Liver (tissue), 9 donors: ENCODE measurements around the gene PLPP2. TPM values are rescaled to one million over a fixed set of nuclear protein-coding genes. Genes with fewer than 3 reads are reported as not detected.
"Not testable (repeated sequence)": the region's sequence is repeated elsewhere in the genome, so short reads cannot be mapped to it uniquely, and the experiment has no call there.

ENCODE experiments used
- DNase-seq: peaks from one replicate; pipeline ENCODE4 v3.0.0-alpha.2; 2017; ENCODE audit warnings: low spot score
- H3K27ac ChIP-seq, 2 donors: one replicate each; pipeline ENCODE4 v1.7.0; 2013; ENCODE audit warnings: inconsistent platforms in 2 of 2, low read length in 2 of 2, control low read depth in 1 of 2, low read depth in 1 of 2, mild to moderate bottlenecking in 1 of 2
- H3K27me3 ChIP-seq, 4 donors: one replicate each; pipeline versions ENCODE4 v1.6.1 to v1.7.0; 2013; ENCODE audit warnings: low read length in 3 of 4, inconsistent platforms in 1 of 4, mild to moderate bottlenecking in 1 of 4, moderate library complexity in 1 of 4; ENCODE audit not compliant: control insufficient read depth in 4 of 4, insufficient read depth in 4 of 4
- H3K36me3 ChIP-seq, 4 donors: one replicate each; pipeline versions ENCODE4 v1.6.1 to v1.7.0; 2013; ENCODE audit warnings: low read length in 3 of 4, mild to moderate bottlenecking in 3 of 4, low read depth in 1 of 4, moderate library complexity in 1 of 4; ENCODE audit not compliant: control insufficient read depth in 4 of 4, insufficient read depth in 3 of 4
- H3K4me1 ChIP-seq, 4 donors: one replicate each; pipeline versions ENCODE4 v1.6.1 to v1.7.0; 2013; ENCODE audit warnings: low read length in 3 of 4, mild to moderate bottlenecking in 3 of 4, moderate library complexity in 1 of 4; ENCODE audit not compliant: control insufficient read depth in 4 of 4, insufficient read depth in 4 of 4
- H3K4me3 ChIP-seq, 3 donors: one replicate each; pipeline versions ENCODE4 v1.6.1 to v1.7.0; 2013; ENCODE audit warnings: low read length in 3 of 3, control low read depth in 1 of 3, low read depth in 1 of 3, mild to moderate bottlenecking in 1 of 3
- H3K9ac ChIP-seq, 2 donors: one replicate each; pipeline ENCODE4 v1.7.0; 2013; ENCODE audit warnings: low read length in 2 of 2, mild to moderate bottlenecking in 2 of 2, moderate library complexity in 2 of 2, control low read depth in 1 of 2, low read depth in 1 of 2
- H3K9me3 ChIP-seq, 4 donors: one replicate each; pipeline versions ENCODE4 v1.6.1 to v1.7.0; 2013; ENCODE audit warnings: low read length in 3 of 4; ENCODE audit not compliant: control insufficient read depth in 4 of 4
- EGR1 ChIP-seq, 2 donors: IDR thresholded peaks; 2 replicates each; pipeline ENCODE4 v1.6.1; 2016 to 2018; ENCODE audit warnings: antibody characterized with exemption in 2 of 2, low read depth in 2 of 2
- FOXA1 ChIP-seq: IDR thresholded peaks from 2 replicates; pipeline ENCODE4 v1.6.1; 2016; ENCODE audit warnings: antibody characterized with exemption
- FOXA2 ChIP-seq: IDR thresholded peaks from 2 replicates; pipeline ENCODE4 v1.6.1; 2016; ENCODE audit warnings: antibody characterized with exemption
- GABPA ChIP-seq, 2 donors: IDR thresholded peaks in 1 of 2; conservative IDR thresholded peaks in 1 of 2; 2 replicates each; pipeline ENCODE4 v1.6.1; 2016; ENCODE audit warnings: antibody characterized with exemption in 2 of 2, mild to moderate bottlenecking in 1 of 2, moderate library complexity in 1 of 2
- HNF4A ChIP-seq, 2 donors: conservative IDR thresholded peaks; 2 replicates each; pipeline ENCODE4 v1.6.1; 2016; ENCODE audit warnings: antibody characterized with exemption in 2 of 2, mild to moderate bottlenecking in 2 of 2
- HNF4G ChIP-seq: IDR thresholded peaks from 2 replicates; pipeline ENCODE4 v1.6.1; 2016; ENCODE audit warnings: antibody characterized with exemption
- JUND ChIP-seq, 2 donors: IDR thresholded peaks; 2 replicates each; pipeline ENCODE4 v1.6.1; 2016; ENCODE audit warnings: antibody characterized with exemption in 2 of 2
- NR2F2 ChIP-seq: IDR thresholded peaks from 2 replicates; pipeline ENCODE4 v1.6.1; 2016; ENCODE audit warnings: antibody characterized with exemption
- RAD21 ChIP-seq, 2 donors: IDR thresholded peaks; 2 replicates each; pipeline ENCODE4 v1.6.1; 2016; ENCODE audit warnings: antibody characterized with exemption in 2 of 2, mild to moderate bottlenecking in 2 of 2
- RXRA ChIP-seq, 2 donors: IDR thresholded peaks; 2 replicates each; pipeline ENCODE4 v1.6.1; 2017 to 2018; ENCODE audit warnings: antibody characterized with exemption in 2 of 2, mild to moderate bottlenecking in 1 of 2
- SP1 ChIP-seq: IDR thresholded peaks from 2 replicates; pipeline ENCODE4 v1.6.1; 2018; ENCODE audit warnings: antibody characterized with exemption, mild to moderate bottlenecking
- TAF1 ChIP-seq: conservative IDR thresholded peaks from 2 replicates; pipeline ENCODE4 v1.6.1; 2016; ENCODE audit warnings: antibody characterized with exemption, mild to moderate bottlenecking
- YY1 ChIP-seq: IDR thresholded peaks from 2 replicates; pipeline ENCODE4 v1.6.1; 2016; ENCODE audit warnings: antibody characterized with exemption, mild to moderate bottlenecking
- WGBS: extraction: QIAGEN DNeasy Blood & Tissue Kit; methylation state at CpG from one replicate; pipeline ENCODE4 v1.1.7; 2013; 5-methylcytosine and 5-hydroxymethylcytosine counted together
- polyA plus RNA-seq, 2 donors: library from polyadenylated mRNA; stranded (reverse) in 1 of 2; unstranded in 1 of 2; fragments of 200-250 nt in 1 of 2; fragments of >200 nt in 1 of 2; fragmentation: Nextera tagmentation in 1 of 2; extraction: Ambion mirVana in 1 of 2; gene quantifications; one replicate each; pipeline versions ENCODE4 v1.2.1 to v1.2.3, GENCODE V29; 2013 to 2015
- total RNA-seq, 2 donors: library from RNA; depleted of rRNA; stranded (reverse); fragments of >200 nt; gene quantifications; one replicate each; pipeline ENCODE4 v1.2.3, GENCODE V29; 2014
- TF ChIP-seq, protein P1 (sequence below): IDR thresholded peaks from 2 replicates; pipeline ENCODE4 v1.6.1; 2016; ENCODE audit warnings: antibody characterized with exemption
- TF ChIP-seq, protein P2 (sequence below): IDR thresholded peaks from 2 replicates; pipeline ENCODE4 v1.6.1; 2016; ENCODE audit warnings: antibody characterized with exemption
- TF ChIP-seq, protein P3 (sequence below): IDR thresholded peaks from 2 replicates; pipeline ENCODE4 v1.6.1; 2016; ENCODE audit warnings: antibody characterized with exemption
- TF ChIP-seq, protein P4 (sequence below): IDR thresholded peaks from 2 replicates; pipeline ENCODE4 v1.6.1; 2016; ENCODE audit warnings: antibody characterized with exemption, mild to moderate bottlenecking
- donor health status: healthy.
- donor health status: healthy.
- donor health status: healthy.
- donor health status: healthy.
- donor health status: healthy.

Gene PLPP2
- total and polyA plus RNA-seq, 4 donors = 0.75 to 5.9 (median 2.0) TPM

DNA sequence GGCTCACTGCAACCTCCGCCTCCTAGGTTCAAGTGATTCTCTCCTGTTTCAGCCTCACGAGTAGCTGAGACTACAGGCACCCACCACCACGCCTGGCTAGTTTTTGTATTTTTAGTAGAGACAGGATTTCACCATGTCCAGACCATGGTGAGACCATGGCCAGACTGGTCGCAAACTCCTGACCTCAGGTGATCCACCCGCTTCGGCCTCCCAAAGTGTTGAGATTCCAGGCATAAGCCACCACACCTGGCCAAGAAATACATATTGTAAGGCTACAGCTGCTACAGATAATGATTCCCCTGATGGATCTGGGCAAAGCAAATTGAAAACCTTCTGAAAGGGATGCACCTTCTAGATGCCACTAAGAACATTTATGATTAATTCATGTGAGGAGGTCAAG lies 17.8 kb downstream of the PLPP2 start:
- 78% methylated on average over 6 of the region's 6 CpGs for WGBS
- no peak for DNase-seq
- H3K27ac ChIP-seq = no peak overlapping the region
- no peaks in the 10 kb centered on the region for H3K36me3 ChIP-seq
- H3K27me3 ChIP-seq = peaks cover 0 to 9% (median 0%) of the 10 kb centered on the region in 4 donors
- no peak overlapping the region for H3K9ac ChIP-seq
- TF ChIP-seq, protein P1, sequence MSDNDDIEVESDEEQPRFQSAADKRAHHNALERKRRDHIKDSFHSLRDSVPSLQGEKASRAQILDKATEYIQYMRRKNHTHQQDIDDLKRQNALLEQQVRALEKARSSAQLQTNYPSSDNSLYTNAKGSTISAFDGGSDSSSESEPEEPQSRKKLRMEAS = no peak
- TF ChIP-seq GABPA (IDR thresholded peaks at IDR 0.05 in 1 of 2, conservative IDR thresholded peaks at IDR 0.05 in 1 of 2) (no peak), YY1 (no peak), RAD21 (IDR thresholded peaks at IDR 0.05) (no peak), JUND (IDR thresholded peaks at IDR 0.05) (no peak), TAF1 (no peak), RXRA (IDR thresholded peaks at IDR 0.05) (no peak), HNF4G (no peak), FOXA2 (no peak), EGR1 (IDR thresholded peaks at IDR 0.05; ENCODE audit: low read depth in 2 of 2) (no peak), SP1 (no peak), HNF4A (conservative IDR thresholded peaks at IDR 0.05) (no peak), FOXA1 (no peak)
- TF ChIP-seq, protein P2, sequence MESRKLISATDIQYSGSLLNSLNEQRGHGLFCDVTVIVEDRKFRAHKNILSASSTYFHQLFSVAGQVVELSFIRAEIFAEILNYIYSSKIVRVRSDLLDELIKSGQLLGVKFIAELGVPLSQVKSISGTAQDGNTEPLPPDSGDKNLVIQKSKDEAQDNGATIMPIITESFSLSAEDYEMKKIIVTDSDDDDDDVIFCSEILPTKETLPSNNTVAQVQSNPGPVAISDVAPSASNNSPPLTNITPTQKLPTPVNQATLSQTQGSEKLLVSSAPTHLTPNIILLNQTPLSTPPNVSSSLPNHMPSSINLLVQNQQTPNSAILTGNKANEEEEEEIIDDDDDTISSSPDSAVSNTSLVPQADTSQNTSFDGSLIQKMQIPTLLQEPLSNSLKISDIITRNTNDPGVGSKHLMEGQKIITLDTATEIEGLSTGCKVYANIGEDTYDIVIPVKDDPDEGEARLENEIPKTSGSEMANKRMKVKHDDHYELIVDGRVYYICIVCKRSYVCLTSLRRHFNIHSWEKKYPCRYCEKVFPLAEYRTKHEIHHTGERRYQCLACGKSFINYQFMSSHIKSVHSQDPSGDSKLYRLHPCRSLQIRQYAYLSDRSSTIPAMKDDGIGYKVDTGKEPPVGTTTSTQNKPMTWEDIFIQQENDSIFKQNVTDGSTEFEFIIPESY = no peak
- TF ChIP-seq, protein P3, sequence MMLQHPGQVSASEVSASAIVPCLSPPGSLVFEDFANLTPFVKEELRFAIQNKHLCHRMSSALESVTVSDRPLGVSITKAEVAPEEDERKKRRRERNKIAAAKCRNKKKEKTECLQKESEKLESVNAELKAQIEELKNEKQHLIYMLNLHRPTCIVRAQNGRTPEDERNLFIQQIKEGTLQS = no peak
- TF ChIP-seq, protein P4, sequence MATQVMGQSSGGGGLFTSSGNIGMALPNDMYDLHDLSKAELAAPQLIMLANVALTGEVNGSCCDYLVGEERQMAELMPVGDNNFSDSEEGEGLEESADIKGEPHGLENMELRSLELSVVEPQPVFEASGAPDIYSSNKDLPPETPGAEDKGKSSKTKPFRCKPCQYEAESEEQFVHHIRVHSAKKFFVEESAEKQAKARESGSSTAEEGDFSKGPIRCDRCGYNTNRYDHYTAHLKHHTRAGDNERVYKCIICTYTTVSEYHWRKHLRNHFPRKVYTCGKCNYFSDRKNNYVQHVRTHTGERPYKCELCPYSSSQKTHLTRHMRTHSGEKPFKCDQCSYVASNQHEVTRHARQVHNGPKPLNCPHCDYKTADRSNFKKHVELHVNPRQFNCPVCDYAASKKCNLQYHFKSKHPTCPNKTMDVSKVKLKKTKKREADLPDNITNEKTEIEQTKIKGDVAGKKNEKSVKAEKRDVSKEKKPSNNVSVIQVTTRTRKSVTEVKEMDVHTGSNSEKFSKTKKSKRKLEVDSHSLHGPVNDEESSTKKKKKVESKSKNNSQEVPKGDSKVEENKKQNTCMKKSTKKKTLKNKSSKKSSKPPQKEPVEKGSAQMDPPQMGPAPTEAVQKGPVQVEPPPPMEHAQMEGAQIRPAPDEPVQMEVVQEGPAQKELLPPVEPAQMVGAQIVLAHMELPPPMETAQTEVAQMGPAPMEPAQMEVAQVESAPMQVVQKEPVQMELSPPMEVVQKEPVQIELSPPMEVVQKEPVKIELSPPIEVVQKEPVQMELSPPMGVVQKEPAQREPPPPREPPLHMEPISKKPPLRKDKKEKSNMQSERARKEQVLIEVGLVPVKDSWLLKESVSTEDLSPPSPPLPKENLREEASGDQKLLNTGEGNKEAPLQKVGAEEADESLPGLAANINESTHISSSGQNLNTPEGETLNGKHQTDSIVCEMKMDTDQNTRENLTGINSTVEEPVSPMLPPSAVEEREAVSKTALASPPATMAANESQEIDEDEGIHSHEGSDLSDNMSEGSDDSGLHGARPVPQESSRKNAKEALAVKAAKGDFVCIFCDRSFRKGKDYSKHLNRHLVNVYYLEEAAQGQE = no peak
- no peaks in the 10 kb centered on the region for H3K9me3 ChIP-seq
- no peak overlapping the region for H3K4me3 ChIP-seq
- H3K4me1 ChIP-seq = no peaks in the 10 kb centered on the region

DNA sequence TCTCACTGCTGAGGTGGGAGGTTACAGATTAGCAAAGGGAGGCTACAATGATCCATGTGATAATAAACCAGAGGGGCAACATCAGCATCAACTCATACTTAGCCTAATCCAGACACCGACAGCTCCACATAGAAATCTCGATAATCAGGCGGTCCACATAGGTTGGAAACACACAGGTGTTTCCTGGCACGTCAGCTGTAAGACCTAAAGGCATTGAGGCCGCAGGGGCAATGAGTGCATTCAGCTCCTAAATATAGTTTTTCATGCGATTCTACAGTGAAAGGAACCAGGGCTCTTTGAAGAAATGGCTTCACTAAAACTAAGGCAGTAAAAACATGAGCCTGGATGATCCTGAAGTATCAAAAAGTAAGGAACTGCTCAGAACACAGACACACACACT lies 19.3 kb downstream of the PLPP2 start:
- Histone ChIP-seq H3K9ac (no peak overlapping the region), H3K9me3 (no peaks in the 10 kb centered on the region), H3K36me3 (no peaks in the 10 kb centered on the region), H3K4me1 (peaks cover 3 to 6% (median 4%) of the 10 kb centered on the region in 4 donors), H3K27me3 (peaks cover 0 to 9% (median 0%) of the 10 kb centered on the region in 4 donors), H3K27ac (no peak overlapping the region), H3K4me3 (no peak overlapping the region)
- DNase-seq = no peak
- 67% methylated on average over 6 of the region's 6 CpGs for WGBS
- TF ChIP-seq EGR1 (IDR thresholded peaks at IDR 0.05; ENCODE audit: low read depth in 2 of 2) (no peak), RAD21 (IDR thresholded peaks at IDR 0.05) (no peak), SP1 (no peak), YY1 (no peak), RXRA (IDR thresholded peaks at IDR 0.05) (no peak), JUND (IDR thresholded peaks at IDR 0.05) (no peak), GABPA (IDR thresholded peaks at IDR 0.05 in 1 of 2, conservative IDR thresholded peaks at IDR 0.05 in 1 of 2) (no peak), TAF1 (no peak), HNF4G (no peak), NR2F2 (no peak), FOXA2 (no peak), HNF4A (conservative IDR thresholded peaks at IDR 0.05) (no peak)
- TF ChIP-seq, protein P3 = no peak
- TF ChIP-seq, protein P2 = no peak

DNA sequence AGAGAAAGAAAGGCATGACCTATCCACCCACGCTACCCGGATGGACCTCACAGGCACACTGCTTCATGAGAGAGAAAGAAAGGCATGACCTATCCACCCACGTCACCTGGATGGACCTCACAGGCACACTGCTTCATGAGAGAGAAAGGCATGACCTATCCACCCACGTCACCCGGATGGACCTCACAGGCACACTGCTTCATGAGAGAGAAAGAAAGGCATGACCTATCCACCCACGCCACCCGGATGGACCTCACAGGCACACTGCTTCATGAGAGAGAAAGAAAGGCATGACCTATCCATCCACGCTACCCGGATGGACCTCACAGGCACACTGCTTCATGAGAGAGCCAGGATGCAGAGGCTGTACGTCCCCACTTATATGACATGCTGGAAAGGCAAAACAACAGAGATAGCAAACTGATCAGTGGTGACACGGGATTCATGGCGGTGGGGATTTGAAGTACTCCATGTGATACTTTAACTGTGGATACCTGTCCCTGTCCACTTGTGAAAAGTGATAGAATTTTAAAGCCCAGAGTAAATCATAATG lies 20.4 kb downstream of the PLPP2 start:
- 72% methylated on average over 9 of the region's 12 CpGs for WGBS
- DNase-seq = not testable (repeated sequence)

More for the DNA sequence above, 20.4 kb downstream of the PLPP2 start:
- not testable (repeated sequence) for H3K27me3 ChIP-seq, H3K9me3 ChIP-seq, H3K36me3 ChIP-seq, H3K27ac ChIP-seq, H3K9ac ChIP-seq, H3K4me1 ChIP-seq, H3K4me3 ChIP-seq
